ENCODE data around the gene PWWP2B.

Gene PWWP2B

DNA sequence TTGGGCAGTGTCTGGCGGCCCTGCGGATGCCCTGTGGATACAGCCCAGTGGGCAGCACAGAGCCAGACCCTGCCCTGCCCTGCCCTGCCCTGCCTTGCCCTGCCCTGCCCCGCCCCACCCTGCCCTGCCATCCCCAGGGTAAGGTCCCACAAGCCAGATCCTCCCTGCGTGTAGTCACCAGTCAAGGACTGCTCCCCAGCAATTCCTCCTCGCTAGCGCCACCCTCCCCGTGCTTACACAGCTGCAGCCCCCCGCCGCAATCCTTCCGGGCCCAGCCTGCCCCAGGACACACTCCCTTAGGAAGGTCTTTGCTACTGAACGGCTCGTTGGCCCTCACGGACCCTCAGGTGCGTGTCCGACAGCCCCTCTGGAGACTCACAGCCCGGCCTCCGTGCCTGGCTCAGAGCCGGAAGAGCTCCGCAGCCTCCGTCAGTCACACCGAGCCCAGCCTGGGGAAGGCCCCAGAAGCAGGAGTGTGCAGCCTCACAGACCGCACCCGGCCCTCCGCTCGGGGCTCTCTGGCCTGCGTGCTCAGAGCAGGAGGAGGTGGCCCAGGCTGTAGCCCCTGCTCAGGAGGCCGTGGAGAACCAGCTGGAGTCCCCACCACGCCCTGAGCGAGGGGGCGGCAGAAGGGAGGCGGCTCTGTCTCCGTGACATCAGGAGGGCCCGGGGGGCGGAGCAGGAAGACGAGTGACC is 68.3 kb downstream of the PWWP2B start:
- Histone ChIP-seq H3K4me1 (ENCODE audit: insufficient read depth, low read length, severe bottlenecking) (no peaks in the 10 kb centered on the region), H3K79me2 (ENCODE audit: insufficient read depth, low read length) (no peaks in the 10 kb centered on the region), H3K36me3 (ENCODE audit: insufficient read depth, low read length) (no peaks in the 10 kb centered on the region), H3K9me2 (ENCODE audit: low read depth, low read length) (no peaks in the 10 kb centered on the region), H3K9ac (ENCODE audit: low read length) (no peak overlapping the region), H3K27me3 (ENCODE audit: insufficient read depth, low read length) (no peaks in the 10 kb centered on the region), H3K27ac (ENCODE audit: low read depth, low read length, poor library complexity, severe bottlenecking) (no peak overlapping the region), H4K20me1 (ENCODE audit: insufficient read depth, low read length) (no peaks in the 10 kb centered on the region), H3F3A (ENCODE audit: insufficient read depth, low read length) (no peaks in the 10 kb centered on the region), H3K4me2 (ENCODE audit: low read length) (no peak overlapping the region), H3K9me3 (ENCODE audit: low read length) (no peaks in the 10 kb centered on the region), H2AFZ (ENCODE audit: low read length) (no peak overlapping the region), H3K4me3 (ENCODE audit: low read depth, low read length, poor library complexity, severe bottlenecking) (no peak overlapping the region)
- TF ChIP-seq EZH2 (IDR thresholded peaks at IDR 0.05; ENCODE audit: borderline replicate concordance, low read length) = no peak
- TF ChIP-seq, protein P1, sequence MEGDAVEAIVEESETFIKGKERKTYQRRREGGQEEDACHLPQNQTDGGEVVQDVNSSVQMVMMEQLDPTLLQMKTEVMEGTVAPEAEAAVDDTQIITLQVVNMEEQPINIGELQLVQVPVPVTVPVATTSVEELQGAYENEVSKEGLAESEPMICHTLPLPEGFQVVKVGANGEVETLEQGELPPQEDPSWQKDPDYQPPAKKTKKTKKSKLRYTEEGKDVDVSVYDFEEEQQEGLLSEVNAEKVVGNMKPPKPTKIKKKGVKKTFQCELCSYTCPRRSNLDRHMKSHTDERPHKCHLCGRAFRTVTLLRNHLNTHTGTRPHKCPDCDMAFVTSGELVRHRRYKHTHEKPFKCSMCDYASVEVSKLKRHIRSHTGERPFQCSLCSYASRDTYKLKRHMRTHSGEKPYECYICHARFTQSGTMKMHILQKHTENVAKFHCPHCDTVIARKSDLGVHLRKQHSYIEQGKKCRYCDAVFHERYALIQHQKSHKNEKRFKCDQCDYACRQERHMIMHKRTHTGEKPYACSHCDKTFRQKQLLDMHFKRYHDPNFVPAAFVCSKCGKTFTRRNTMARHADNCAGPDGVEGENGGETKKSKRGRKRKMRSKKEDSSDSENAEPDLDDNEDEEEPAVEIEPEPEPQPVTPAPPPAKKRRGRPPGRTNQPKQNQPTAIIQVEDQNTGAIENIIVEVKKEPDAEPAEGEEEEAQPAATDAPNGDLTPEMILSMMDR (IDR thresholded peaks at IDR 0.05; ENCODE audit: low read length) = no peak

DNA sequence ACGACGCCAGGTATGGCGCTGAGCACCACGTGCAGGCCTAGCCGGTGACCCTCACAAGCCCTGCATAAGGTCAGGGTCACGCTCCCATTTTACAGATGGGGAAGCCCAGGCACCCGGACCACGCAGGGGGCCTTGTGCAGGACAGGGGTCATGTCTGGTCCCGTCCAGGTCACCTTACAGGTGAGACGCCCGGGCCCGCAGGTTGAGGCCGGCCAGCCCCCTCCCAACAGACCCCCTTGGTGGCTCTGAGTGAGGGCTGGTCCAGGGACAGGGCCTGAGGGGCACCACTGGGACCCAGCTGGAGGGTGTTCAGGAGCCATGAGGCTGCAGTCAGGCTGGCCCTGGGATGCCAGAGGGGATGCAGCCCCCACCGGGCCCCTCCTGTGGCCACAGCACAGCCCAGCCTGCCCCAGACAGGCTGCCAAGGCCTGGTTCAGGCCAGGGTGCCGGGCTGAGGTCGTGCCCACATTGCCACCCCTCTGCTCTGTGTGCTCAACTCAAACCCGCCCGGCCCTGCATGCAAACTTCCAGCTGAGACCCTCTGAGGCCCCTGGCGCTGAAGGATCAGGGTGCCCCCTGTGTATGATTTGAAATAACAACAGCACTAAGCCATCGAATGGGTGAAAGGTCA is 69.0 kb downstream of the PWWP2B start:
- H3K79me2 ChIP-seq (ENCODE audit: insufficient read depth, low read length) = no peaks in the 10 kb centered on the region
- no peak overlapping the region for H3K27ac ChIP-seq (ENCODE audit: low read depth, low read length, poor library complexity, severe bottlenecking)
- H3K9me2 ChIP-seq (ENCODE audit: low read depth, low read length) = no peaks in the 10 kb centered on the region
- no peaks in the 10 kb centered on the region for H3K27me3 ChIP-seq (ENCODE audit: insufficient read depth, low read length)
- no peaks in the 10 kb centered on the region for H3K9me3 ChIP-seq (ENCODE audit: low read length)
- no peak overlapping the region for H3K4me2 ChIP-seq (ENCODE audit: low read length)
- TF ChIP-seq, protein P1 (IDR thresholded peaks at IDR 0.05; ENCODE audit: low read length) = no peak
- TF ChIP-seq EZH2 (IDR thresholded peaks at IDR 0.05; ENCODE audit: borderline replicate concordance, low read length) = no peak
- H3F3A ChIP-seq (ENCODE audit: insufficient read depth, low read length) = no peaks in the 10 kb centered on the region
- no peak overlapping the region for H3K4me3 ChIP-seq (ENCODE audit: low read depth, low read length, poor library complexity, severe bottlenecking)
- no peak overlapping the region for H3K9ac ChIP-seq (ENCODE audit: low read length)
- no peak overlapping the region for H2AFZ ChIP-seq (ENCODE audit: low read length)
- H4K20me1 ChIP-seq (ENCODE audit: insufficient read depth, low read length) = no peaks in the 10 kb centered on the region
- H3K36me3 ChIP-seq (ENCODE audit: insufficient read depth, low read length) = no peaks in the 10 kb centered on the region
- no peaks in the 10 kb centered on the region for H3K4me1 ChIP-seq (ENCODE audit: insufficient read depth, low read length, severe bottlenecking)

DNA sequence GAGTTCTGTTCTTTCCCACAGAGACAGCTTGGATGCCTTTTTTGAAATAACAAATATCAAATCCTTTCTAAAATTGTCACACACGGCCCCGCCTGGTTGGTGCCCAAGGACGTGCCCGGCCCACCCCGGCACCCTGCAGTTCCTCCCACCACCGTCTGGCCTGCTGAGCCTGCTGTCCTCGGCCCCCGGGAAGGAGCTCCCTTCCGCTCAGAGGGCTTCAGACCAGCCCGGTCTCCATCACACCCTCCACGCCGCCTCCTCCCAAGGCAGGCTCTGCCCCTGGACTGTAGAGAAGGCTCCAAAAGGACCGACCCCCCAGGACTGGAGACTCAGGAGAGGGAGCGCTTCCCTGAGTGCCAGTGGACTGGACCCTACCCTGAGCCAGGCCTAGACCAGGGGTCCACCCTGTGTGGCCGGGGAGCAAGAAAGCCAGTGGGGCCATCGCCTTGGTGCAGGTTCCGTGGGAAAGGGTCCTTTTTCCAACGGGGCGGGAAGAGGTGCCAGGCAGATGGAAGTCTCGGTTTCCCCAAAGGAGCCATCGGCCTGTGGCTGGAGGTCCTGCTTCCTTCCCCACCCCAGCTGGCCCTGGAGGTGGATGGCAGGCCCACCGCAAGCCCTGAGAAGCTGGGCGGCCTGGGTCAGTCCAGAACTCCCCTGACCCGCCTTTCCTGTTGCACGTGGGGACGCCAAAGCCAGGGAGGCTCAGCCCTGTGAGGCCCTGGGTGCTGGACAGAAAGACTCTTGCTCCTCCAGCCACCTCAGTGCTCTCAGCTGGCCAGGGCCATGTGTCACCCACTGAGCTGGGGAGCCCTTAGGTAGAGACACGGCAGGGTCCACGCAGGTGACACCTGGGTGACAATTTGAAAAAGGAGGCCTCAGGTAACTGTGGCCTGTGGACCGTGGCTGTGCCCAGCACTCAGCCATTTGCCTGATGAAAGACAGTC is 69.8 kb downstream of the PWWP2B start:
- Histone ChIP-seq H3K9me2 (ENCODE audit: low read depth, low read length) (no peaks in the 10 kb centered on the region), H3F3A (ENCODE audit: insufficient read depth, low read length) (no peaks in the 10 kb centered on the region), H3K9ac (ENCODE audit: low read length) (no peak overlapping the region), H2AFZ (ENCODE audit: low read length) (no peak overlapping the region), H3K36me3 (ENCODE audit: insufficient read depth, low read length) (no peaks in the 10 kb centered on the region), H3K9me3 (ENCODE audit: low read length) (no peaks in the 10 kb centered on the region), H4K20me1 (ENCODE audit: insufficient read depth, low read length) (no peaks in the 10 kb centered on the region), H3K4me2 (ENCODE audit: low read length) (no peak overlapping the region), H3K4me1 (ENCODE audit: insufficient read depth, low read length, severe bottlenecking) (no peaks in the 10 kb centered on the region), H3K27ac (ENCODE audit: low read depth, low read length, poor library complexity, severe bottlenecking) (no peak overlapping the region), H3K4me3 (ENCODE audit: low read depth, low read length, poor library complexity, severe bottlenecking) (no peak overlapping the region), H3K27me3 (ENCODE audit: insufficient read depth, low read length) (0 out of 2 replicates have a peak, but pooled peaks cover 6% of the 10 kb centered on the region), H3K79me2 (ENCODE audit: insufficient read depth, low read length) (no peaks in the 10 kb centered on the region)
- TF ChIP-seq, protein P1 (IDR thresholded peaks at IDR 0.05; ENCODE audit: low read length) = no peak
- no peak for TF ChIP-seq EZH2 (IDR thresholded peaks at IDR 0.05; ENCODE audit: borderline replicate concordance, low read length)

All from OCI-LY1 (cell line).